ENCODE measurements around the gene AP3D1.

- no peak for TF ChIP-seq CTCF (IDR thresholded peaks at IDR 0.05 in 2 of 3, conservative IDR thresholded peaks at IDR 0.05 in 1 of 3; ENCODE audit: insufficient read depth in 2 of 3, low read depth in 1 of 3, low read length in 3 of 3)
- TF ChIP-seq NR2C2 (CRISPR knock-in tag; IDR thresholded peaks at IDR 0.05), result no peak
- TF ChIP-seq NR2C2 (tag; IDR thresholded peaks at IDR 0.05), result no peak
- no peak for TF ChIP-seq ZNF830 (CRISPR knock-in tag; IDR thresholded peaks at IDR 0.05)
- TF ChIP-seq POLR2A (conservative IDR thresholded peaks at IDR 0.05), result no peak
Observed at GRCh38 chr19:2122251-2122650, 29.1 kb downstream of the AP3D1 start.
